CD4-positive, alpha-beta memory T cell (primary cell): Measurements from ENCODE around the gene PLSCR3. TPM values are rescaled to one million over a fixed set of nuclear protein-coding genes. Genes with fewer than 3 reads are reported as not detected.

Experiments used
- CTCF ChIA-PET: fragments of 350-600 bp; sonication (Branson Sonifier 250); formaldehyde crosslinking; loops from one replicate; lab custom pipeline; 2021; ENCODE audit warnings: inconsistent platforms; ENCODE audit not compliant: partially characterized antibody; lab: Charles Lee
- POLR2A ChIA-PET: fragments of 350-600 bp; sonication (Branson Sonifier 250); formaldehyde crosslinking; loops from one replicate; lab custom pipeline; 2021; ENCODE audit not compliant: partially characterized antibody; lab: Charles Lee
- DNase-seq, 5 donors: peaks; one replicate each; pipeline versions ENCODE4 v3.0.0 to v3.0.0-alpha.2; 2020 to 2022; ENCODE audit warnings: mixed read lengths in 1 of 5
- H3K27ac ChIP-seq: one replicate; pipeline ENCODE4 v1.7.0; 2013; ENCODE audit warnings: low read depth, low read length
- H3K27me3 ChIP-seq: 2 replicates; pipeline ENCODE4 v1.7.0; 2013; ENCODE audit warnings: mild to moderate bottlenecking, low read length, moderate library complexity; ENCODE audit not compliant: insufficient read depth
- H3K36me3 ChIP-seq: 2 replicates; pipeline ENCODE4 v1.7.0; 2013; ENCODE audit warnings: mild to moderate bottlenecking, low read length, moderate library complexity; ENCODE audit not compliant: insufficient read depth
- H3K4me1 ChIP-seq: 2 replicates; pipeline ENCODE4 v1.7.0; 2013; ENCODE audit warnings: mild to moderate bottlenecking, low read length, moderate library complexity; ENCODE audit not compliant: insufficient read depth
- H3K4me3 ChIP-seq, 2 donors: one replicate each; pipeline ENCODE4 v1.7.0; 2013; ENCODE audit warnings: low read length in 2 of 2, mild to moderate bottlenecking in 1 of 2
- H3K9me3 ChIP-seq, 2 donors: one replicate each; pipeline ENCODE4 v1.7.0; 2013; ENCODE audit warnings: low read length in 2 of 2, control low read depth in 1 of 2; ENCODE audit not compliant: control insufficient read depth in 1 of 2
- H3K27ac Mint-ChIP-seq, 7 donors: one replicate each; pipeline ENCODE4 v1.8.0; 2020 to 2021; ENCODE audit warnings: mixed read lengths in 7 of 7, mild to moderate bottlenecking in 6 of 7, inconsistent platforms in 3 of 7, moderate library complexity in 3 of 7
- H3K27me3 Mint-ChIP-seq, 2 donors: one replicate each; pipeline ENCODE4 v1.8.0; 2020 to 2021; ENCODE audit warnings: mixed read lengths in 2 of 2
- H3K36me3 Mint-ChIP-seq, 2 donors: one replicate each; pipeline ENCODE4 v1.8.0; 2020 to 2021; ENCODE audit warnings: mixed read lengths in 2 of 2, inconsistent platforms in 1 of 2, mild to moderate bottlenecking in 1 of 2
- H3K4me1 Mint-ChIP-seq, 4 donors: one replicate each; pipeline ENCODE4 v1.8.0; 2020 to 2021; ENCODE audit warnings: mixed read lengths in 4 of 4, mild to moderate bottlenecking in 1 of 4
- H3K4me3 Mint-ChIP-seq, 8 donors: one replicate each; pipeline ENCODE4 v1.8.0; 2020 to 2021; ENCODE audit warnings: mixed read lengths in 8 of 8, mild to moderate bottlenecking in 7 of 8, moderate library complexity in 6 of 8, inconsistent platforms in 3 of 8
- H3K9me3 Mint-ChIP-seq, 8 donors: one replicate each; pipeline ENCODE4 v1.8.0; 2020 to 2021; ENCODE audit warnings: mixed read lengths in 8 of 8, mild to moderate bottlenecking in 5 of 8, inconsistent platforms in 3 of 8, moderate library complexity in 1 of 8
- intact Hi-C: fragments of 100-400 bp; cut with micrococcal nuclease; formaldehyde crosslinking; loops from one replicate; pipeline ENCODE4 v1.15.1; 2023
- polyA plus RNA-seq, 2 donors: library from polyadenylated mRNA; unstranded; fragments of 300-500 nt; fragmentation: Illumina TruSeq; gene quantifications; one replicate each; pipeline ENCODE4 v1.2.3, GENCODE V29; 2021
- total RNA-seq, 2 experiments: library from RNA; stranded (reverse); gene quantifications; one replicate each; pipeline ENCODE4 v1.2.3, GENCODE V29; 2021

Gene PLSCR3
- total and polyA plus RNA-seq, 4 experiments from 2014 or later: 90.3 to 242 (median 133) TPM

- Mint-ChIP-seq H3K27me3 (peaks cover 28 to 32% of the 10 kb centered on the region in 2 donors), H3K27ac (peak overlapping the region; percentile 88 to 97 (median 94)), H3K4me1 (peaks cover 8 to 28% (median 13%) of the 10 kb centered on the region in 4 donors), H3K36me3 (peaks cover 7 to 19% of the 10 kb centered on the region in 2 donors), H3K9me3 (peaks cover 0 to 6% (median 0%) of the 10 kb centered on the region in 8 donors), H3K4me3 (peak overlapping the region; percentile 80 to 87 (median 82))
- Histone ChIP-seq H3K4me1 (peaks cover 16% of the 10 kb centered on the region), H3K27ac (peak overlapping the region; percentile 72), H3K27me3 (peaks cover 9% of the 10 kb centered on the region), H3K4me3 (peak overlapping the region; percentile 42 to 86), H3K9me3 (no peaks in the 10 kb centered on the region), H3K36me3 (peaks cover 6% of the 10 kb centered on the region)
- ChIA-PET POLR2A (interaction anchor here (0.6 to 6.8 kb wide), 30 partner anchors 9 to 302 kb away, joined by 3 to 69 read pairs (median 6); partner anchors contain the start of genes ACAP1, CHRNB1, FGF11 and FXR2), CTCF (interaction anchor here (1.1 to 2.2 kb wide), 4 partner anchors 20 to 200 kb away, joined by 3 to 8 read pairs (median 4); partner anchors contain the start of genes MPDU1 and TMEM256)
- DNase-seq: peak; percentile 82 to 87 (median 84)
- intact Hi-C loops: loop anchor here (1.0 kb wide), 3 partner anchors 10 to 51 kb away; partner anchors contain the start of genes PLSCR3, TMEM102 and TMEM256
These were observed 10.4 kb downstream of the PLSCR3 start for GRCh38 chr17:7383742-7384488.

- POLR2A ChIA-PET: interaction anchor here (0.9 to 6.8 kb wide), 19 partner anchors 9 to 304 kb away, joined by 3 to 69 read pairs (median 10); partner anchors contain the start of genes ACAP1, CHRNB1, GPS2 and KCTD11
- peak overlapping the region in 6 of 8 donors; percentile 7 to 86 (median 67) for H3K4me3 Mint-ChIP-seq
- H3K4me1 ChIP-seq: peaks cover 16% of the 10 kb centered on the region
- CTCF ChIA-PET: interaction anchor here (1.0 to 3.0 kb wide), 4 partner anchors 27 to 201 kb away, joined by 3 to 14 read pairs (median 4); partner anchors contain the start of genes MPDU1 and TMEM102
- peaks cover 0 to 6% (median 0%) of the 10 kb centered on the region in 8 donors for H3K9me3 Mint-ChIP-seq
- peaks cover 8 to 28% (median 13%) of the 10 kb centered on the region in 4 donors for H3K4me1 Mint-ChIP-seq
- no peak for DNase-seq
- H3K27ac ChIP-seq: peak overlapping the region; percentile 72
- H3K36me3 Mint-ChIP-seq: peaks cover 7 to 15% of the 10 kb centered on the region in 2 donors
- intact Hi-C loops: no loop called here
- H3K36me3 ChIP-seq: peaks cover under 1% of the 10 kb centered on the region
- H3K9me3 ChIP-seq: no peaks in the 10 kb centered on the region
- H3K27ac Mint-ChIP-seq: peak overlapping the region in 3 of 7 donors; percentile 30 to 95 (median 78)
- peaks cover 28 to 32% of the 10 kb centered on the region in 2 donors for H3K27me3 Mint-ChIP-seq
- peak overlapping the region in 1 of 2 donors; percentile 86 for H3K4me3 ChIP-seq
- H3K27me3 ChIP-seq: peaks cover 9% of the 10 kb centered on the region
These were observed 11.0 kb downstream of the PLSCR3 start for GRCh38 chr17:7383371-7383741.

GRCh38 chr17:7382901-7383300 is 11.4 kb downstream of the PLSCR3 start:
- peaks cover 9% of the 10 kb centered on the region for H3K27me3 ChIP-seq
- peaks cover 8 to 28% (median 13%) of the 10 kb centered on the region in 4 donors for H3K4me1 Mint-ChIP-seq
- peak overlapping the region in 5 of 8 donors; percentile 15 to 57 (median 35) for H3K4me3 Mint-ChIP-seq
- DNase-seq: no peak
- peaks cover 0 to 6% (median 0%) of the 10 kb centered on the region in 8 donors for H3K9me3 Mint-ChIP-seq
- H3K27me3 Mint-ChIP-seq: peaks cover 28 to 32% of the 10 kb centered on the region in 2 donors
- peaks cover 16% of the 10 kb centered on the region for H3K4me1 ChIP-seq
- no peaks in the 10 kb centered on the region for H3K9me3 ChIP-seq
- intact Hi-C loops: no loop called here
- no peak overlapping the region for H3K4me3 ChIP-seq
- peaks cover 7 to 14% of the 10 kb centered on the region in 2 donors for H3K36me3 Mint-ChIP-seq
- CTCF ChIA-PET: interaction anchor here (1.0 to 3.0 kb wide), 3 partner anchors 26 to 53 kb away, joined by 3 to 14 read pairs (median 5); partner anchors contain the start of gene TMEM102
- no peak overlapping the region for H3K27ac ChIP-seq
- H3K36me3 ChIP-seq: no peaks in the 10 kb centered on the region
- peak overlapping the region in 2 of 7 donors; percentile 15 to 30 for H3K27ac Mint-ChIP-seq
- POLR2A ChIA-PET: interaction anchor here (0.8 to 4.7 kb wide), 14 partner anchors 11 to 305 kb away, joined by 3 to 57 read pairs (median 8); partner anchors contain the start of genes ACAP1, CHRNB1, GPS2 and KCTD11

- Histone ChIP-seq H3K4me1 (peaks cover 16% of the 10 kb centered on the region), H3K4me3 (no peak within 1 kb of the TSS), H3K36me3 (no peaks in the 10 kb centered on the region), H3K27ac (no peak within 1 kb of the TSS), H3K9me3 (no peaks in the 10 kb centered on the region), H3K27me3 (peaks cover 9% of the 10 kb centered on the region)
- Mint-ChIP-seq H3K4me1 (peaks cover 8 to 26% (median 13%) of the 10 kb centered on the region in 4 donors), H3K27ac (peak within 1 kb of the TSS in 4 of 7 donors; percentile 19 to 91 (median 66)), H3K27me3 (peaks cover 29 to 40% of the 10 kb centered on the region in 2 donors), H3K36me3 (peaks cover 6 to 7% of the 10 kb centered on the region in 2 donors), H3K9me3 (peaks cover 0 to 6% (median 0%) of the 10 kb centered on the region in 8 donors), H3K4me3 (peak within 1 kb of the TSS in 3 of 8 donors; percentile 4 to 51 (median 26))
- DNase-seq: no peak
- intact Hi-C loops: no loop called here
- POLR2A ChIA-PET: interaction anchor here (1.3 to 4.7 kb wide), 4 partner anchors 9 to 103 kb away, joined by 3 to 57 read pairs (median 4); partner anchors contain the start of genes PLSCR3 and POLR2A
- CTCF ChIA-PET: interaction anchor here (2.0 to 3.0 kb wide), 2 partner anchors 25 to 55 kb away, joined by 5 to 14 read pairs; partner anchors contain the start of gene TMEM102
These were observed 13.3 kb downstream of the PLSCR3 start, which contains the start of gene TNK1 for GRCh38 chr17:7380855-7381683. TSS of gene TNK1 (plus strand) at chr17:7381089. CDS start at chr17:7382927, 1,838 bp downstream.

- no peak overlapping the region for H3K4me3 ChIP-seq
- H3K9me3 ChIP-seq: no peaks in the 10 kb centered on the region
- Mint-ChIP-seq H3K27me3 (peaks cover 29 to 40% of the 10 kb centered on the region in 2 donors), H3K27ac (peak overlapping the region in 2 of 7 donors; percentile 58 to 75), H3K4me3 (peak overlapping the region in 2 of 8 donors; percentile 4 to 51), H3K4me1 (peaks cover 8 to 23% (median 13%) of the 10 kb centered on the region in 4 donors), H3K9me3 (peaks cover 0 to 6% (median 0%) of the 10 kb centered on the region in 8 donors), H3K36me3 (peaks cover 3 to 7% of the 10 kb centered on the region in 2 donors)
- H3K27me3 ChIP-seq: peaks cover 9% of the 10 kb centered on the region
- ChIA-PET CTCF (interaction anchor here (1.0 to 3.0 kb wide), 2 partner anchors 9 to 56 kb away, joined by 3 to 14 read pairs; partner anchors contain the start of gene TMEM102), POLR2A (interaction anchor here (1.3 to 1.4 kb wide), 2 partner anchors 9 to 14 kb away, joined by 3 read pairs; partner anchors contain the start of gene PLSCR3)
- intact Hi-C loops: no loop called here
- no peak for DNase-seq
- no peak overlapping the region for H3K27ac ChIP-seq
- no peaks in the 10 kb centered on the region for H3K36me3 ChIP-seq
- peaks cover 16% of the 10 kb centered on the region for H3K4me1 ChIP-seq
These were observed 14.0 kb downstream of the PLSCR3 start for GRCh38 chr17:7380321-7380720.

GRCh38 chr17:7379134-7379533 is 15.2 kb downstream of the PLSCR3 start:
- DNase-seq: no peak
- Histone ChIP-seq H3K4me1 (peaks cover 9% of the 10 kb centered on the region), H3K9me3 (no peaks in the 10 kb centered on the region), H3K27ac (no peak overlapping the region), H3K4me3 (no peak overlapping the region), H3K27me3 (peaks cover 9% of the 10 kb centered on the region), H3K36me3 (no peaks in the 10 kb centered on the region)
- peaks cover 0 to 7% of the 10 kb centered on the region in 2 donors for H3K36me3 Mint-ChIP-seq
- intact Hi-C loops: no loop called here
- peaks cover 0 to 6% (median 0%) of the 10 kb centered on the region in 8 donors for H3K9me3 Mint-ChIP-seq
- H3K27me3 Mint-ChIP-seq: peaks cover 29 to 42% of the 10 kb centered on the region in 2 donors
- CTCF ChIA-PET: no interaction called here
- H3K4me1 Mint-ChIP-seq: peaks cover 5 to 14% (median 8%) of the 10 kb centered on the region in 4 donors
- peak overlapping the region in 1 of 8 donors; percentile 26 for H3K4me3 Mint-ChIP-seq
- POLR2A ChIA-PET: no interaction called here
- no peak overlapping the region for H3K27ac Mint-ChIP-seq
